GM21528 (cell line): Measurements from ENCODE around the gene FCGR3B.
"Not testable (repeated sequence)": the region's sequence is repeated elsewhere in the genome, so short reads cannot be mapped to it uniquely, and the experiment has no call there.

Experiments
- ATAC-seq: cut with Tn5 transposase; IDR thresholded peaks from one replicate; pipeline ENCODE4 v1.9.1; 2021; ENCODE audit warnings: mild to moderate bottlenecking, moderate library complexity; ENCODE audit not compliant: unreplicated experiment, low FRiP score

The FCGR3B gene

GRCh38 chr1:161606541-161607336 lies 24.2 kb downstream of the FCGR3B start:
- ATAC-seq: not testable (repeated sequence)

GRCh38 chr1:161605762-161606540 lies 25.0 kb downstream of the FCGR3B start:
- ATAC-seq: not testable (repeated sequence)

GRCh38 chr1:161605024-161605423 lies 26.0 kb downstream of the FCGR3B start:
- ATAC-seq: not testable (repeated sequence)

GRCh38 chr1:161597077-161597476 lies 33.9 kb downstream of the FCGR3B start:
- ATAC-seq: not testable (repeated sequence)

GRCh38 chr1:161595583-161595982 lies 35.4 kb downstream of the FCGR3B start:
- ATAC-seq: not testable (repeated sequence)

GRCh38 chr1:161595173-161595572 lies 35.8 kb downstream of the FCGR3B start:
- ATAC-seq: not testable (repeated sequence)

- ATAC-seq: not testable (repeated sequence)
Measured at GRCh38 chr1:161594269-161594984, 36.5 kb downstream of the FCGR3B start.

GRCh38 chr1:161593092-161593755 lies 37.8 kb downstream of the FCGR3B start:
- ATAC-seq: not testable (repeated sequence)

GRCh38 chr1:161592586-161592985 lies 38.4 kb downstream of the FCGR3B start:
- not testable (repeated sequence) for ATAC-seq

- not testable (repeated sequence) for ATAC-seq
Measured at GRCh38 chr1:161589920-161590319, 41.1 kb downstream of the FCGR3B start.

- ATAC-seq: not testable (repeated sequence)
Measured at GRCh38 chr1:161589365-161589764, 41.6 kb downstream of the FCGR3B start.

- not testable (repeated sequence) for ATAC-seq
Measured at GRCh38 chr1:161588596-161588995, 42.4 kb downstream of the FCGR3B start.

- not testable (repeated sequence) for ATAC-seq
Measured at GRCh38 chr1:161582882-161583281, 48.1 kb downstream of the FCGR3B start.

- ATAC-seq: peak; percentile 62
Measured at GRCh38 chr1:161580879-161581537, 50.0 kb downstream of the FCGR3B start.

- not testable (repeated sequence) for ATAC-seq
Measured at GRCh38 chr1:161579856-161580507, 51.0 kb downstream of the FCGR3B start.

GRCh38 chr1:161576676-161577075 lies 54.3 kb downstream of the FCGR3B start:
- not testable (repeated sequence) for ATAC-seq
